SK-N-SH (cell line): ENCODE data around the gene SVBP. TPM values are rescaled to one million over a fixed set of nuclear protein-coding genes. Genes with fewer than 3 reads are reported as not detected.

Source experiments
- CTCF ChIA-PET: fragments of 300-600, 350-600 bp; formaldehyde crosslinking; extraction: SDS; loops from one replicate; lab custom pipeline; 2021; lab: Yijun Ruan, JAX
- POLR2A ChIA-PET: fragments of 350-600 bp; sonication (Branson Sonifier 250); formaldehyde crosslinking; extraction: SDS; loops from one replicate; lab custom pipeline; 2020; ENCODE audit warnings: antibody characterized with exemption, inconsistent platforms; lab: Yijun Ruan, JAX
- DNase-seq: peaks from one replicate; pipeline ENCODE4 v3.0.0; 2012
- H2AFZ ChIP-seq: fragments of 200-600 bp; sonication (generic); 2 replicates; pipeline ENCODE4 v1.8.1; 2016; ENCODE audit warnings: antibody characterized with exemption, mild to moderate bottlenecking, low read depth
- H3F3A ChIP-seq: fragments of 200-600 bp; sonication (generic); replicated peaks from 2 replicates; pipeline ENCODE3; 2016; ENCODE audit warnings: antibody characterized with exemption, mild to moderate bottlenecking; ENCODE audit not compliant: insufficient read depth
- H3K27ac ChIP-seq, 2 experiments: fragments of 200-500 bp in 1 of 2; fragments of 200-600 bp in 1 of 2; sonication (Bioruptor generic) in 1 of 2; sonication (generic), shearing (Covaris generic) in 1 of 2; 2 replicates each; pipeline versions ENCODE4 v1.5.1 to v1.6.1; 2014 to 2016; ENCODE audit warnings: low read depth in 2 of 2, inconsistent platforms in 1 of 2, low read length in 1 of 2, mild to moderate bottlenecking in 1 of 2, mixed read lengths in 1 of 2
- H3K27me3 ChIP-seq: fragments of 200-600 bp; sonication (generic), shearing (Covaris generic); 2 replicates; pipeline ENCODE4 v1.6.1; 2016; ENCODE audit warnings: mixed run types; ENCODE audit not compliant: insufficient read depth
- H3K36me3 ChIP-seq, 2 experiments: fragments of 200-500 bp in 1 of 2; fragments of 200-600 bp in 1 of 2; sonication (Bioruptor generic) in 1 of 2; sonication (generic) in 1 of 2; replicated peaks in 1 of 2; 2 replicates each; pipeline versions ENCODE3 to v1.5.1; 2014 to 2016; ENCODE audit warnings: low read length in 1 of 2, mild to moderate bottlenecking in 1 of 2; ENCODE audit not compliant: insufficient read depth in 2 of 2, control insufficient read depth in 1 of 2
- H3K4me1 ChIP-seq, 2 experiments: fragments of 200-500 bp in 1 of 2; fragments of 200-600 bp in 1 of 2; sonication (Bioruptor generic) in 1 of 2; sonication (generic), shearing (Covaris generic) in 1 of 2; 2 replicates each; pipeline versions ENCODE4 v1.5.1 to v1.6.1; 2014 to 2016; ENCODE audit warnings: low read depth in 1 of 2, low read length in 1 of 2, mixed run types in 1 of 2; ENCODE audit not compliant: insufficient read depth in 2 of 2, control insufficient read depth in 1 of 2
- H3K4me2 ChIP-seq: fragments of 200-600 bp; sonication (generic), shearing (Covaris generic); 2 replicates; pipeline ENCODE4 v1.6.1; 2017; ENCODE audit warnings: mixed run types
- H3K4me3 ChIP-seq, 2 experiments: fragments of 200-500 bp in 1 of 2; fragments of 200-600 bp in 1 of 2; sonication (Bioruptor generic) in 1 of 2; sonication (generic), shearing (Covaris generic) in 1 of 2; 2 replicates each; pipeline versions ENCODE4 v1.5.1 to v1.8.1; 2014 to 2016; ENCODE audit warnings: low read depth in 2 of 2, inconsistent platforms in 1 of 2, low read length in 1 of 2, mild to moderate bottlenecking in 1 of 2, mixed read lengths in 1 of 2, moderate library complexity in 1 of 2
- H3K79me2 ChIP-seq: fragments of 200-600 bp; sonication (generic); 2 replicates; pipeline ENCODE4 v1.8.1; 2017; ENCODE audit warnings: mild to moderate bottlenecking; ENCODE audit not compliant: insufficient read depth
- H3K9ac ChIP-seq: fragments of 200-600 bp; sonication (generic); 2 replicates; pipeline ENCODE4 v1.6.1; 2017; ENCODE audit warnings: mixed run types
- H3K9me2 ChIP-seq: fragments of 200-600 bp; sonication (generic); 2 replicates; pipeline ENCODE4 v1.6.1; 2017; ENCODE audit warnings: mixed run types
- H3K9me3 ChIP-seq: fragments of 200-600 bp; sonication (generic); 2 replicates; pipeline ENCODE4 v1.6.1; 2017; ENCODE audit warnings: mixed run types, mild to moderate bottlenecking, moderate library complexity
- H4K20me1 ChIP-seq: fragments of 200-600 bp; sonication (generic); 2 replicates; pipeline ENCODE4 v1.6.1; 2017; ENCODE audit warnings: mild to moderate bottlenecking, mixed run types; ENCODE audit not compliant: insufficient read depth
- CHD2 ChIP-seq: fragments of 150-350 bp; IDR thresholded peaks from 2 replicates; pipeline ENCODE4 v1.6.1; 2018; ENCODE audit warnings: low read length; ENCODE audit not compliant: partially characterized antibody
- EP300 ChIP-seq, 2 experiments: IDR thresholded peaks; 2 replicates each; pipeline versions ENCODE4 v1.4.0 to v1.6.1; 2012; ENCODE audit warnings: borderline replicate concordance in 1 of 2, low read depth in 1 of 2, low read length in 1 of 2
- EZH2phosphoT487 ChIP-seq: fragments of 200-600 bp; sonication (generic); IDR thresholded peaks from 2 replicates; pipeline ENCODE4 v1.6.1; 2017; ENCODE audit warnings: low read depth, mixed run types, mild to moderate bottlenecking, antibody characterized with exemption, moderate library complexity, borderline replicate concordance
- GABPA ChIP-seq: IDR thresholded peaks from 2 replicates; pipeline ENCODE4 v1.4.0; 2012; ENCODE audit warnings: low read depth, mild to moderate bottlenecking
- MXI1 ChIP-seq: IDR thresholded peaks from 2 replicates; pipeline ENCODE4 v1.6.1; 2012; ENCODE audit warnings: mild to moderate bottlenecking, low read depth, low read length, improper control_type of control experiment
- POLR2AphosphoS5 ChIP-seq: IDR thresholded peaks from 2 replicates; pipeline ENCODE4 v1.6.1; 2012; ENCODE audit warnings: low read depth, low read length
- RXRA ChIP-seq: IDR thresholded peaks from 2 replicates; pipeline ENCODE4 v1.4.0; 2012; ENCODE audit warnings: low read depth, mild to moderate bottlenecking, borderline replicate concordance
- SMC3 ChIP-seq: IDR thresholded peaks from 2 replicates; pipeline ENCODE4 v1.6.1; 2012; ENCODE audit warnings: low read depth, low read length, improper control_type of control experiment
- TCF12 ChIP-seq: IDR thresholded peaks from 2 replicates; pipeline ENCODE4 v1.4.0; 2012
- WGBS: methylation state at CpG from one replicate; pipeline ENCODE4 v1.1.6; 2017; ENCODE audit warnings: low lambda C conversion rate; 5-methylcytosine and 5-hydroxymethylcytosine counted together
- polyA plus RNA-seq, 3 experiments: library from polyadenylated mRNA; depleted of rRNA; stranded (reverse); fragments of >200 nt; gene quantifications; 2 replicates each; pipeline ENCODE4 v1.2.3, GENCODE V29; 2012
- TF ChIP-seq, protein P1 (sequence below): IDR thresholded peaks from 2 replicates; pipeline ENCODE4 v1.4.0; 2012; ENCODE audit warnings: low read depth, borderline replicate concordance
- TF ChIP-seq, protein P2 (sequence below): IDR thresholded peaks from 2 replicates; pipeline ENCODE4 v1.4.0; 2012; ENCODE audit warnings: low read depth
- TF ChIP-seq, protein P3 (sequence below): fragments of 150-350 bp; IDR thresholded peaks from 2 replicates; pipeline ENCODE4 v1.6.1; 2017; ENCODE audit warnings: antibody characterized with exemption, low read length, low read depth, borderline replicate concordance

The SVBP gene
- polyA plus RNA-seq, 1 of the 3 experiments (the other 2 are of a cell fraction) = 18.6 TPM

DNA sequence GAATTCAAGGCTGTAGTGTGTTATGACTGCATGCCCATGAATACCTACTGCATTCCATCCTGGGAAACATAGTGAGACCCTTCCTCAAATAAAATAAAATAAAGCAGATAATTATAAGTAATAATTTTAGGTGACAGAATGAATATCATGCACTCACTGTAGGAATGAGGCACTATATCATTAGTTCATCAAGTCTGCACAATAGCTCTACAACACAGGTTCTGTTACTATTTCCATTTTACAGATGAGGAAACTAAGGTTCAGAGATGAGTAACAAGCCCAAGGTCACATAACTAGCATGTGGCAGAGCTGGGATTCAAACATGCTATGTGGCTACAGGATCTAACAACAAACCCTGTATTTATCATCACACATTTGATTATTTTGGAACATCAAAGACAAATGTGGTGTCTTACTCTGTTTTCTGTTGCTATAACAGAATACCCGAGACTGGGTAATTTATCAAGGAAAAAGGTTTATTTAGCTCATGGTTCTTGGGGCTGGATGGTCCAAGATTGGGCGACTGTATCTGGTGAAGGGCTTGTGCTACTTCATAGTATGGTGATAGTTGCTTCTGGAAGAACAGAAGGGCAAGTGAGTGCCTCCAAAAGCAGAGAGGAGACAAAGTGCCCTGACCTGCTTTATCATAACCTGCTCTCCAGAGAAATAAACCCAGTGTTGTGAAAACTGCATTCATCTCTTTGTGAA lies 24.4 kb upstream of the SVBP start:
- no peaks in the 10 kb centered on the region for H4K20me1 ChIP-seq
- no peak overlapping the region for H3K9ac ChIP-seq
- H3K4me3 ChIP-seq = no peak overlapping the region
- H3K27me3 ChIP-seq = no peaks in the 10 kb centered on the region
- no peak overlapping the region for H2AFZ ChIP-seq
- no peak overlapping the region for H3K4me2 ChIP-seq
- H3K36me3 ChIP-seq = peaks cover 0 to 12% of the 10 kb centered on the region in 2 experiments
- no peak for DNase-seq
- no peaks in the 10 kb centered on the region; a peak in 1 of 4 replicates for H3K4me1 ChIP-seq
- no peaks in the 10 kb centered on the region for H3F3A ChIP-seq
- TF ChIP-seq EP300 (IDR thresholded peaks at IDR 0.05; ENCODE audit: borderline replicate concordance in 1 of 2, low read depth in 1 of 2, low read length in 1 of 2) (no peak), GABPA (no peak), CHD2 (no peak), MXI1 (no peak), SMC3 (no peak), RXRA (no peak), TCF12 (no peak)
- TF ChIP-seq, protein P1, sequence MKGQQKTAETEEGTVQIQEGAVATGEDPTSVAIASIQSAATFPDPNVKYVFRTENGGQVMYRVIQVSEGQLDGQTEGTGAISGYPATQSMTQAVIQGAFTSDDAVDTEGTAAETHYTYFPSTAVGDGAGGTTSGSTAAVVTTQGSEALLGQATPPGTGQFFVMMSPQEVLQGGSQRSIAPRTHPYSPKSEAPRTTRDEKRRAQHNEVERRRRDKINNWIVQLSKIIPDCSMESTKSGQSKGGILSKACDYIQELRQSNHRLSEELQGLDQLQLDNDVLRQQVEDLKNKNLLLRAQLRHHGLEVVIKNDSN = no peak
- TF ChIP-seq, protein P2, sequence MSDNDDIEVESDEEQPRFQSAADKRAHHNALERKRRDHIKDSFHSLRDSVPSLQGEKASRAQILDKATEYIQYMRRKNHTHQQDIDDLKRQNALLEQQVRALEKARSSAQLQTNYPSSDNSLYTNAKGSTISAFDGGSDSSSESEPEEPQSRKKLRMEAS = no peak
- TF ChIP-seq, all 33 proteins: peak for 0
- 87% methylated on average over 2 of the region's 2 CpGs for WGBS
- H3K79me2 ChIP-seq = peaks cover under 1% of the 10 kb centered on the region; the same call in 1 of the 2 replicates
- ChIA-PET CTCF (interaction anchor here (0.7 kb wide), 1 partner anchor 757 kb away, joined by 3 read pairs; no protein-coding TSS in a partner anchor), POLR2A (no interaction called here)
- H3K9me3 ChIP-seq = no peaks in the 10 kb centered on the region
- H3K9me2 ChIP-seq = no peaks in the 10 kb centered on the region
- no peak overlapping the region for H3K27ac ChIP-seq

DNA sequence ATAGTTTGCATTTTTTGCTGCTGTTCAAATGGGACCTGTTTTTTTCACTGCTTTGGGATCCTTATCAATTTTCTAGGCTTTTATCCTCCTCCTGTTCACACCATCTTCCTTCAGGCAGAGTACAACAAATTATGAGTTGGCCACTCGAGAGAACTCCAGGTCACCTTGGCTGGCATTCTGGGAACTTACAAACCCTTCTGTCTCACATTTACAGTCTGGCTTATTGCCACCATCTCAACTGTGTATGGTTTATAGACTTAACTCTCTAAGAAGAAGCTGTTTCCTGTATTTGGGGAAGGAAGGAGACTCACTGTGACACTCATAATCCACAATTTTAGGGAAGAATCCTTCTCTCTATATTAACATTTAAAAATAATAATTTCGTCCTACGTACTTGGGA lies 23.8 kb upstream of the SVBP start:
- Histone ChIP-seq H3K27ac (no peak overlapping the region), H3K27me3 (no peaks in the 10 kb centered on the region), H3K9me2 (no peaks in the 10 kb centered on the region), H3K9me3 (no peaks in the 10 kb centered on the region), H4K20me1 (no peaks in the 10 kb centered on the region), H3K4me3 (no peak overlapping the region), H3K36me3 (peaks cover 0 to 12% of the 10 kb centered on the region in 2 experiments), H3F3A (no peaks in the 10 kb centered on the region), H3K9ac (no peak overlapping the region), H3K4me1 (no peaks in the 10 kb centered on the region; a peak in 1 of 4 replicates), H3K79me2 (no peaks in the 10 kb centered on the region), H3K4me2 (no peak overlapping the region), H2AFZ (no peak overlapping the region)
- ChIA-PET CTCF (interaction anchor here (0.7 kb wide), 1 partner anchor 756 kb away, joined by 3 read pairs; no protein-coding TSS in a partner anchor), POLR2A (no interaction called here)
- DNase-seq = no peak
- WGBS = 81% methylated on average over 3 of the region's 3 CpGs
- TF ChIP-seq EZH2phosphoT487 (no peak), CHD2 (no peak), POLR2AphosphoS5 (no peak)
- TF ChIP-seq, protein P2 = no peak
- TF ChIP-seq, protein P3, sequence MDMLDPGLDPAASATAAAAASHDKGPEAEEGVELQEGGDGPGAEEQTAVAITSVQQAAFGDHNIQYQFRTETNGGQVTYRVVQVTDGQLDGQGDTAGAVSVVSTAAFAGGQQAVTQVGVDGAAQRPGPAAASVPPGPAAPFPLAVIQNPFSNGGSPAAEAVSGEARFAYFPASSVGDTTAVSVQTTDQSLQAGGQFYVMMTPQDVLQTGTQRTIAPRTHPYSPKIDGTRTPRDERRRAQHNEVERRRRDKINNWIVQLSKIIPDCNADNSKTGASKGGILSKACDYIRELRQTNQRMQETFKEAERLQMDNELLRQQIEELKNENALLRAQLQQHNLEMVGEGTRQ = no peak
- TF ChIP-seq, all 33 proteins: peak for 0
